VCaP (cell line): Measurements from ENCODE around the gene FTO.

Source experiments
- H3K27ac ChIP-seq: fragments of 450-650 bp; 2 replicates; pipeline ENCODE4 v1.5.1; 2017
- CTCF ChIP-seq: fragments of 450-650 bp; conservative IDR thresholded peaks from 2 replicates; pipeline ENCODE4 v1.5.1; 2017; ENCODE audit warnings: mild to moderate bottlenecking, moderate library complexity

Gene FTO

GRCh38 chr16:54062361-54063278, 358.7 kb downstream of the FTO start:
- no peak for TF ChIP-seq CTCF
- no peak overlapping the region for H3K27ac ChIP-seq

GRCh38 chr16:54063279-54063773, 359.4 kb downstream of the FTO start:
- TF ChIP-seq CTCF = no peak
- no peak overlapping the region for H3K27ac ChIP-seq

- H3K27ac ChIP-seq = no peak overlapping the region; the same call in 1 of the 2 replicates
- no peak for TF ChIP-seq CTCF
These were observed 362.6 kb downstream of the FTO start for GRCh38 chr16:54066451-54067105.

GRCh38 chr16:54067322-54068065, 363.5 kb downstream of the FTO start:
- peak overlapping the region; percentile 25 for H3K27ac ChIP-seq
- no peak for TF ChIP-seq CTCF

GRCh38 chr16:54068212-54068611, 364.3 kb downstream of the FTO start:
- H3K27ac ChIP-seq = peak overlapping the region; percentile 25; the same call in 1 of the 2 replicates
- TF ChIP-seq CTCF = no peak

GRCh38 chr16:54069601-54070239, 365.8 kb downstream of the FTO start:
- no peak for TF ChIP-seq CTCF
- no peak overlapping the region for H3K27ac ChIP-seq
